HUDEP-2 (cell line): Measurements from ENCODE around the gene CEBPZOS.

ENCODE experiments used
- DNase-seq, 76 experiments: peaks; one replicate each; lab custom pipeline; 2025; ENCODE audit not compliant: unreplicated experiment in 76 of 76; lab: John Stamatoyannopoulos, UW

CEBPZOS gene

DNA sequence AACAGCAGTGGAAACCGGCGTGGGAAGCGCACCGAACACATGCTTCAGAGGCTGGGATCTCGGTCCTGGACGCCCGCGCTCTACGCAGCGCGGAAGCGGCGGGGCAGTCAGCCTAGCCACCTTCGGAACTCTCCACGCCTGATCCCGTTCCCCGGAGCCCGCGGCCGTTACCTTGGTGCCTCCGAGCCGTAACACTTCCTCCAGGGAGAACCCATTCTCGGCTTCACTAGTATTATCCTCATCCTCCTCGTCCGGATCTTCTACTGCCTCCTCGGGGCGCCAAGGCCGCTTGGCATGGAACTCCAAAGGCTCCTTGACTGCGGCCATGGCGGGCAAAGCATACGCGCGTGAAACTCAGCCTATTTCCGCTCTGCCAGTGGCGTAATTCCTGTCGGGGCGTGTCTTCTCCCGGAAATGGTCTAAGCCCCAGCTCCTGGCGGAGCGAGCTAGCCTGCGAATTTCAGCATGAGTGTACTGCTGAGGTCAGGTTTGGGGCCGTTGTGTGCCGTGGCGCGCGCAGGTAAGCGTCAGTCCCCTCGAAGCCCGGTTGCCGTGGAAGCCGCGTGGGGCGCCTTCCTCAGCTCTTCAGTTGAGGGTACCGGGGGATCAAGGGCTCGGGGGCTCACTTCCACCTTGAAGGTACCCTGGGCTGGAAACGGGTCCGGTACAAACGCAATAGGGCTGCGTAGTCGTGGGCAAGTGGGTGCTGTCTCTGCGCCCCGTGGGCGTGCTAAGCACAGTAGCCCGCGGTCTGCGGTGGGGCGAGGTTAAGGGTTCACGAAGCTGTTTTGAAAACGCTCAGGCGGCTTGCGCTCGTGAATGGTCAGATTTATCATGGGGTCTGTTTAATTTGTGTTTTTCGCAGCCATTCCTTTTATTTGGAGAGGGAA lies 35.2 kb downstream of the CEBPZOS start, which contains the start of the genes CEBPZ and NDUFAF7:
TSS of gene CEBPZ (minus strand) at position 356 of the 890 bp plus-strand sequence. CDS start at position 327, 29 bp downstream.
TSS of gene NDUFAF7 (plus strand) at position 418 of the 890 bp plus-strand sequence. CDS start at position 466, 48 bp downstream.
- peak in 75 of 76 experiments; percentile 10 to 88 (median 74) for DNase-seq

DNA sequence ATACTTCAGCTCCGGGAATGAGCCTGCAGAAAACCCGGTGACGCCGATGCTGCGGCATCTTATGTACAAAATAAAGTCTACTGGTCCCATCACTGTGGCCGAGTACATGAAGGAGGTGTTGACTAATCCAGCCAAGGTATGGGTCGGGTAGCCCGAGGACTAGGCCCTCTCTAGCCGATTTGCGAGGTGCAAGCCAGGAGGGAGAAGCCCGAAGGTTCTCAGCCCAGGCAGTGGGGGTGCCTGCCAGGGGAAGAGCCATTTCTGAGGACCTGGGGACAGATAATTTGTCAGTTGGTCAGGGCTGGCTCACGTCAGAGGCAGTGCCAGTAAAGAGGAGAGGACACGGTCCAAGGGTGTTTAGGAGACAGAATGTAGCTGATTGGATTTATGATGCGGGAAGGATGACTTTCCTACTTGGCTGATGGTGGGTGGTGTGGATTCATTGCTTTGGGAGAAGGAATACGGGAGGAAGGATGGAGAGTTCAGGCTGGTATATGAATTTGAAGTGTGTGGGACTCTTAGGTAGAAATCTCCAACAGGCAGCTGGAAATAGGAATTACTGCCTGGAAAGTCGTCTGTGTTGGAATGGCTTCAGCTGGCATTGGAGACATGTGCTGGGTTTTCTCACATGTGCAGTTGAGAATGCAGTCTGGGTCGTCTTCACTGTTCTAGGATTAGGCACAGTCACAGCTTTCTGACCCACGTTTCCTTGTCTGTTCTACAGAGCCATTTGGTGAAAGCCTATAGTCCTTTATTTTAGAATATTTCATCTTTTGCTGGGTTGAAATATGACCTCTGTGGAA lies 36.0 kb downstream of the CEBPZOS start:
- DNase-seq = peak in 10 of 76 experiments; percentile 0 to 46 (median 12)

DNA sequence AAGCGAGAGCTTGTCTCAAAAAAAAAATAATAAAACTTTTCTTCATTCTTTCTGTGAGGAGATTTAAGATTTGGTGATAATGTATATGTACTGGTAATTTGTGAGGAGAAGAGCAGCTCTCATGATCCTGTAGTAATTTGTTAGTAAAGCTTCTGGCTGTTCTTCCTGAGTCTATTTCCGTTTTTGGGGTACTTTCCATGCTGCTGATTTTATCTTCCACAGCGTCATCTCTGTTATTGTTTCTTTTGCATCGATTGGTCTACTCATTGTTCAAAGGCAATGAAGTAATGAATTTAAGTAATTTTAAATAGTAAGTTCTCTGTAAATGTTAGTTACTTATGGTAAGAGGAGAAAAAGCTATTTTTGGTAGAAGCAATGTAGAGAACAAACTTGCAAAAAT lies 47.1 kb downstream of the CEBPZOS start:
- no peak for DNase-seq

DNA sequence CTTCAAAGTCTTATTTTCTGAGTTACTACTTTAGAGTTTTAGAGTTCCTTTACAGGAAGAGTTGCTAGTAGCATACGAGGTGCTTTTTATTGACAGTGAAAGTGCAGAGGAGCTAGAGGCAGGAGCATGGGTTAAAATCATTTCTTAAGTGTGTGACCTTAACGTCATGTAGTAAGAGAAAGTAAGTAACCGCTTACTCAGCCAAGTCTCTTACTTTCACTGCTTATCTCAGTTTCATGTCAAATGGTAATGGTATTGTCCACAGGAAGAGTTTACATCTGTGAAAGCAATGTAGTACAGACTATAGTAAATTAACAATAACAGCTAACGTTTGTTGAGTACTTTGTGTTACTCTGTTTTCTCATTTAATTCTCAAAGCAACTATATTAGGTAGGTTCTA lies 47.7 kb downstream of the CEBPZOS start:
- no peak for DNase-seq

DNA sequence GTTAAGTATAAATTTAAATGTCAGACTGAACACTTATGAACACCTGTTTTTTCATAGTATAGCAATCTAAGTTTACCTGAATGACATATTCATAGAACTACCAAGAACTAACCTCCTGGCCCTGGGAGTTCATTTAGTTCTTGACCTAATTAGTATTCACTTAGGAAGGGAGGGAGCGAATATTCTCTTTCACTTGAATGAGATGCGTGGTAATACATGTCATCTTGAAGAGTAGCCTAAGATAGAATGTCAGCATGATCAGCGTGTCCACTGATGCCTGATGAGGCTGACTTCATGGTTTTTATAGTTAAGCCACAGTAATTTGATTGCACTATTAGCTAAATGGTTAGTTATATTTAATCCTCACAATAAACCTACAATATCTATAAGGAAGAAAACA lies 48.5 kb downstream of the CEBPZOS start:
- DNase-seq = no peak

DNA sequence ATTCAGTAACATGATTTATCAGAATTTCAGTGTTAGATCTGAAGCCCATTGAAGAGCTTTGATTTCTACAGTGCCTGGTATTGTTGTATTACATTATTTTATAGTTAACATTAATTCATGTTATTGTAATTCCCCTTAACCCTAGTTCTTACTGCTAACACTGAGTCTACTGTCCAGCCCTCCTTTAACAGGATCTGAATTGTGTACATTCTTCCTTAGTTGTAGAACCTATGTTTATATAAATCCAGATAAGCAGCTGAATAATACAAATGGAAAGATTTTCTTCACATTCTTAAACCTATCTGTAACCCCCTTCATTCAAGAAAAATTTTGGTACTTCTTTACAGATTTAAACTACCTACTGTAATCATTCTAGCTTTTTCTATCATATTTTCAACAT lies 49.9 kb downstream of the CEBPZOS start:
- no peak for DNase-seq

DNA sequence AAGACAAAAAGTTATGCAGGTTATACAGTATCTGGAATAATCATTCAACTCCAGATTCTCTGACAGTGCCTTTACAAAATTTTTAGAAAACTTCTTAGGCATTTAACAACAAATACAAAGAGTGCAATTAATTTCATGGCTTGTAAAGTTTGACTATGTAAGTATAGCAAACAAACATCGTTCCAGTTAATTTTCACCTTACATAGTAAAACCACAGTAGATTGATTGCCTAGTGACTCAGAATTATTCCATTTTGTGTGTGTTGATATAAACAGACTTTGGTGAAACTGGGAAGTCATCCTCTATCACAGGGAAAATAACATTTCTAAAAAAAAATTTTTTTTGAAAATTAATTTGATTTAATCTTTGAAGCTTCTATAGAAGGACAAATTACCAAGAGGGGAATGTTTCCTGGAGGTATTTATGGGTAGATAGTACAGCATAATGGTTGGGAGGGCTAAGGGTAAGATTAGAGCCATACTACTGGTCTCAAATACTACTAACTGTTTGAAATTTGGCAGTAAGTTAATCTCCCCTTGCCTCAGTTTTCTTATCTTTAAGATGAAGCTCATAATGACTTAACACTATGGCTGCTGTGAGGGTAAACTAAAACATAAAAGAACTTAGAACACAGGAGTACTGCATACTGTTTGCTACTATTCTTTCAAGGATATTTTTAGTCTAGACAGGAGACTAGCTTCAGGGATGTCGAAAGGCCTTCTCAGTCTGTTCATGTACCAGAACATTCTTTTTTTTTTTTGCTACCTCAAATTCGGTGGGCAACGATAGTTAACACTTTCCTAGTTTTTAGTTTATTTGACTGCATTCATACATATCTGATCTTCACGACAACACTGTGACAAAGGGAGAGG lies 54.8 kb downstream of the CEBPZOS start:
- DNase-seq = peak in 2 of 76 experiments; percentile 7 to 10
